ENCODE results near the gene ULK4. TPM values are rescaled to one million over a fixed set of nuclear protein-coding genes. Genes with fewer than 3 reads are reported as not detected.

Gene ULK4
- total RNA-seq, 1 experiment from 2014 or later: 14.3 TPM

DNA sequence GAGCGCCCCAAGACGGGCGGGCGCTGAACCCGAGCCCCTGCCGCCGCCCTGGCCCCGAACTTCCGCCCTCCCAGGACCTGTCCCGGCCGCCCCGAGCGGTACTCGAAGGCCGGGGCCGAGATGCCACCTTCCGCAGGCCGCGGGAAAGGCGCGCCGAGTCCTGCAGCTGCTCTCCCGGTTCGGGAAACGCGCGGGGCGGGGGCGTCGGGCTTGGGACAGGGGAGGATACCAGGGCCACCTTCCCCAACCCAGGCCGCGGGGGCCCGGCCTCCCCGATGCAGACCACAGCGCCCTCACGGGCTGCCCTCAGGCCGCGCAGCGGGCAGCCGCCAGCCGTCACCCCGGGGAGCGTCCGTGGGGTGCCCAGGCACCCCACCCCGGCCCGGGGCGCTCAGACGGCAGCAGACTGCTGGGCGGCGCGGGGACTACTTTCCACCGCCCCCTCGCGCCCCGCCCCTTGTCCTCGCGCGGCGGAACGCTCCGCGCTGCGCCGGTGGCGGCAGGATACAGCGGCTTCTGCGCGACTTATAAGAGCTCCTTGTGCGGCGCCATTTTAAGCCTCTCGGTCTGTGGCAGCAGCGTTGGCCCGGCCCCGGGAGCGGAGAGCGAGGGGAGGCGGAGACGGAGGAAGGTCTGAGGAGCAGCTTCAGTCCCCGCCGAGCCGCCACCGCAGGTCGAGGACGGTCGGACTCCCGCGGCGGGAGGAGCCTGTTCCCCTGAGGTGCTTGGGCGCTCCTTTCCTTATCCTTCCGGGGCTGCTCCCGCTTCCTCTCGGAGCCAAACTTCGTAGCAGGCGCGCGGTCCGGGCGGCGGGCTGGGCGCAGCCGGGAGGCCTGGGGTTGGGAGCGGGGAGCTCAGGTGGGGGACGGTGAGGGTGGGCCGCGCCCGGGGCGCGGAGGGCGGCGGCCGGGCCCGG is 762.7 kb downstream of the ULK4 start, which contains the start of gene CTNNB1:
TSS of gene CTNNB1 (plus strand) at position 556 of the 916 bp plus-strand sequence. CDS start 24,564 bp downstream, outside the sequence.
- H3K9me3 ChIP-seq (ENCODE audit: control insufficient read depth, insufficient read depth, low read depth, low read length): no peaks in the 10 kb centered on the region
- TF ChIP-seq POLR2AphosphoS5 (IDR thresholded peaks at IDR 0.05; ENCODE audit: low read depth, low read length): peak; percentile 86
- TF ChIP-seq, protein P1, sequence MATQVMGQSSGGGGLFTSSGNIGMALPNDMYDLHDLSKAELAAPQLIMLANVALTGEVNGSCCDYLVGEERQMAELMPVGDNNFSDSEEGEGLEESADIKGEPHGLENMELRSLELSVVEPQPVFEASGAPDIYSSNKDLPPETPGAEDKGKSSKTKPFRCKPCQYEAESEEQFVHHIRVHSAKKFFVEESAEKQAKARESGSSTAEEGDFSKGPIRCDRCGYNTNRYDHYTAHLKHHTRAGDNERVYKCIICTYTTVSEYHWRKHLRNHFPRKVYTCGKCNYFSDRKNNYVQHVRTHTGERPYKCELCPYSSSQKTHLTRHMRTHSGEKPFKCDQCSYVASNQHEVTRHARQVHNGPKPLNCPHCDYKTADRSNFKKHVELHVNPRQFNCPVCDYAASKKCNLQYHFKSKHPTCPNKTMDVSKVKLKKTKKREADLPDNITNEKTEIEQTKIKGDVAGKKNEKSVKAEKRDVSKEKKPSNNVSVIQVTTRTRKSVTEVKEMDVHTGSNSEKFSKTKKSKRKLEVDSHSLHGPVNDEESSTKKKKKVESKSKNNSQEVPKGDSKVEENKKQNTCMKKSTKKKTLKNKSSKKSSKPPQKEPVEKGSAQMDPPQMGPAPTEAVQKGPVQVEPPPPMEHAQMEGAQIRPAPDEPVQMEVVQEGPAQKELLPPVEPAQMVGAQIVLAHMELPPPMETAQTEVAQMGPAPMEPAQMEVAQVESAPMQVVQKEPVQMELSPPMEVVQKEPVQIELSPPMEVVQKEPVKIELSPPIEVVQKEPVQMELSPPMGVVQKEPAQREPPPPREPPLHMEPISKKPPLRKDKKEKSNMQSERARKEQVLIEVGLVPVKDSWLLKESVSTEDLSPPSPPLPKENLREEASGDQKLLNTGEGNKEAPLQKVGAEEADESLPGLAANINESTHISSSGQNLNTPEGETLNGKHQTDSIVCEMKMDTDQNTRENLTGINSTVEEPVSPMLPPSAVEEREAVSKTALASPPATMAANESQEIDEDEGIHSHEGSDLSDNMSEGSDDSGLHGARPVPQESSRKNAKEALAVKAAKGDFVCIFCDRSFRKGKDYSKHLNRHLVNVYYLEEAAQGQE (IDR thresholded peaks at IDR 0.05; ENCODE audit: insufficient read depth in 1 of 2, low read depth in 2 of 2, low read length in 1 of 2): no peak
- peak; percentile 56 for TF ChIP-seq TCF7L2 (IDR thresholded peaks at IDR 0.05; ENCODE audit: low read depth, low read length)
- peak; percentile 75; the same call in 1 of the 2 replicates for TF ChIP-seq SIN3A (IDR thresholded peaks at IDR 0.05; ENCODE audit: borderline replicate concordance, insufficient read depth, low read depth, low read length)
- TF ChIP-seq, protein P2, sequence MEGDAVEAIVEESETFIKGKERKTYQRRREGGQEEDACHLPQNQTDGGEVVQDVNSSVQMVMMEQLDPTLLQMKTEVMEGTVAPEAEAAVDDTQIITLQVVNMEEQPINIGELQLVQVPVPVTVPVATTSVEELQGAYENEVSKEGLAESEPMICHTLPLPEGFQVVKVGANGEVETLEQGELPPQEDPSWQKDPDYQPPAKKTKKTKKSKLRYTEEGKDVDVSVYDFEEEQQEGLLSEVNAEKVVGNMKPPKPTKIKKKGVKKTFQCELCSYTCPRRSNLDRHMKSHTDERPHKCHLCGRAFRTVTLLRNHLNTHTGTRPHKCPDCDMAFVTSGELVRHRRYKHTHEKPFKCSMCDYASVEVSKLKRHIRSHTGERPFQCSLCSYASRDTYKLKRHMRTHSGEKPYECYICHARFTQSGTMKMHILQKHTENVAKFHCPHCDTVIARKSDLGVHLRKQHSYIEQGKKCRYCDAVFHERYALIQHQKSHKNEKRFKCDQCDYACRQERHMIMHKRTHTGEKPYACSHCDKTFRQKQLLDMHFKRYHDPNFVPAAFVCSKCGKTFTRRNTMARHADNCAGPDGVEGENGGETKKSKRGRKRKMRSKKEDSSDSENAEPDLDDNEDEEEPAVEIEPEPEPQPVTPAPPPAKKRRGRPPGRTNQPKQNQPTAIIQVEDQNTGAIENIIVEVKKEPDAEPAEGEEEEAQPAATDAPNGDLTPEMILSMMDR (IDR thresholded peaks at IDR 0.05): no peak
- ChIA-PET CTCF (interaction anchor here (0.7 kb wide), 1 partner anchor 19 kb away, joined by 3 read pairs; no protein-coding TSS in a partner anchor), POLR2A (interaction anchor here (0.6 to 0.7 kb wide), 5 partner anchors 189 to 1636 kb away, joined by 3 to 5 read pairs (median 4); no protein-coding TSS in a partner anchor)
- H3K4me3 ChIP-seq (ENCODE audit: low read depth in 2 of 2, low read length in 2 of 2): peak within 1 kb of the TSS; percentile 89 to 94
- no peak for DNase-seq (ENCODE audit: low read depth, low spot score)
- H3K4me1 ChIP-seq (ENCODE audit: control insufficient read depth, insufficient read depth, low read length): peaks cover 22% of the 10 kb centered on the region
- in situ Hi-C loops (cut with HindIII; ENCODE audit: low pct_unique_long_range_greater_than_20kb, low sequenced_read_pairs) (no loop called here), intact Hi-C loops (cut with micrococcal nuclease; ENCODE audit: unreplicated experiment) (no loop called here)
- no peaks in the 10 kb centered on the region for H3K27me3 ChIP-seq (ENCODE audit: control insufficient read depth, insufficient read depth, low read length)
- H3K36me3 ChIP-seq (ENCODE audit: control insufficient read depth, insufficient read depth, low read length): peaks cover 2% of the 10 kb centered on the region; the same call in 1 of the 2 replicates
- peak within 1 kb of the TSS; percentile 85 for H3K27ac ChIP-seq (ENCODE audit: low read length)
- peak; percentile 91 for ATAC-seq
- no TSS peak for BruUV-seq (replicated peaks)

DNA sequence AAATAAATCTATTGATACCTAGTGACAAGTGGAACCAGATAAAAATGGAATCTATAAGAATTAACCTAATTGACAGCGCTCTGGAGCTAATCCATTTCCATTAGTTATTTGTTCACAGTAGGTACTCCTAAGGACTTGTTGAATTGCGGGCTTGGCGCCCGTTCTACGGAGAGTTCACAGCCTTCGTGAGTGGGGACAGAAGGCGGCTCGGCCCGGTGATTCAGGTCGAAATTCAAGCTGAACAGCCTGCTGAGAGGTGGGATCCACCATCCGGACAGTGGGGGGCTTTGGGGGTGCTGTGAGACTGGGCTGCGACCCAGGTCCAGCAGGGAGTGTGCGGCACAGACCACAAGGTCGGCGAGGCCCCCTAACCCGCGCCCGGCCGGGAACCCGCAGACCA is 763.4 kb downstream of the ULK4 start:
- intact Hi-C loops (cut with micrococcal nuclease; ENCODE audit: unreplicated experiment): no loop called here
- TF ChIP-seq SIN3A (IDR thresholded peaks at IDR 0.05; ENCODE audit: borderline replicate concordance, insufficient read depth, low read depth, low read length): no peak
- TF ChIP-seq, protein P1 (IDR thresholded peaks at IDR 0.05; ENCODE audit: insufficient read depth in 1 of 2, low read depth in 2 of 2, low read length in 1 of 2): no peak
- TF ChIP-seq POLR2AphosphoS5 (IDR thresholded peaks at IDR 0.05; ENCODE audit: low read depth, low read length): no peak
- TF ChIP-seq, protein P2 (IDR thresholded peaks at IDR 0.05): no peak
- no peak for TF ChIP-seq TCF7L2 (IDR thresholded peaks at IDR 0.05; ENCODE audit: low read depth, low read length)
- H3K27ac ChIP-seq (ENCODE audit: low read length): no peak overlapping the region; the same call in 1 of the 2 replicates
- ChIA-PET CTCF (interaction anchor here (0.7 kb wide), 1 partner anchor 19 kb away, joined by 3 read pairs; no protein-coding TSS in a partner anchor), POLR2A (interaction anchor here (0.7 kb wide), 1 partner anchor 188 kb away, joined by 4 read pairs; no protein-coding TSS in a partner anchor)
- peak overlapping the region; percentile 73 to 89 for H3K4me3 ChIP-seq (ENCODE audit: low read depth in 2 of 2, low read length in 2 of 2)
- DNase-seq (ENCODE audit: low read depth, low spot score) (no peak), ATAC-seq (0 out of 2 replicates have a peak, but pooled peaks have one; percentile 5)
- H3K36me3 ChIP-seq (ENCODE audit: control insufficient read depth, insufficient read depth, low read length): peaks cover 2% of the 10 kb centered on the region; the same call in 1 of the 2 replicates
- H3K9me3 ChIP-seq (ENCODE audit: control insufficient read depth, insufficient read depth, low read depth, low read length): no peaks in the 10 kb centered on the region
- no peaks in the 10 kb centered on the region for H3K27me3 ChIP-seq (ENCODE audit: control insufficient read depth, insufficient read depth, low read length)
- no TSS peak for BruUV-seq (replicated peaks)
- in situ Hi-C loops (cut with HindIII; ENCODE audit: low pct_unique_long_range_greater_than_20kb, low sequenced_read_pairs): no loop called here
- H3K4me1 ChIP-seq (ENCODE audit: control insufficient read depth, insufficient read depth, low read length): peaks cover 21% of the 10 kb centered on the region
